IPS DF 6.9 (cell line): Measurements from ENCODE around the gene COL4A4.

ENCODE experiments used
- DNase-seq: peaks from one replicate; pipeline ENCODE4 v3.0.0-alpha.2; 2013; ENCODE audit warnings: low read depth, low spot score
- H3K27ac ChIP-seq: one replicate; pipeline ENCODE4 v1.5.1; 2013; ENCODE audit warnings: low read length, control low read depth
- H3K27me3 ChIP-seq: 2 replicates; pipeline ENCODE4 v1.6.1; 2013; ENCODE audit warnings: mild to moderate bottlenecking, low read length; ENCODE audit not compliant: control insufficient read depth, insufficient read depth
- H3K36me3 ChIP-seq: 2 replicates; pipeline ENCODE4 v1.6.1; 2013; ENCODE audit warnings: low read length; ENCODE audit not compliant: control insufficient read depth, insufficient read depth
- H3K4me1 ChIP-seq: 2 replicates; pipeline ENCODE4 v1.6.1; 2013; ENCODE audit warnings: low read length; ENCODE audit not compliant: control insufficient read depth, insufficient read depth
- H3K4me3 ChIP-seq: 2 replicates; pipeline ENCODE4 v1.5.1; 2013; ENCODE audit warnings: mild to moderate bottlenecking, low read length
- H3K9me3 ChIP-seq: 2 replicates; pipeline ENCODE4 v1.6.1; 2013; ENCODE audit warnings: low read length, inconsistent platforms; ENCODE audit not compliant: control insufficient read depth, insufficient read depth
- WGBS: extraction: QIAGEN DNeasy Blood & Tissue Kit; methylation state at CpG from one replicate; pipeline ENCODE4 v1.1.7; 2013; ENCODE audit warnings: mixed read lengths, missing lambda C conversion rate; ENCODE audit not compliant: insufficient read length, insufficient coverage; 5-methylcytosine and 5-hydroxymethylcytosine counted together

COL4A4 gene

GRCh38 chr2:227013330-227013729 lies 150.7 kb downstream of the COL4A4 start:
- no CpG with 5 or more reads among the region's 9 CpGs for WGBS
- Histone ChIP-seq H3K4me1 (no peaks in the 10 kb centered on the region), H3K4me3 (no peak overlapping the region), H3K36me3 (no peaks in the 10 kb centered on the region), H3K27ac (no peak overlapping the region), H3K9me3 (no peaks in the 10 kb centered on the region), H3K27me3 (no peaks in the 10 kb centered on the region)
- DNase-seq = no peak

- H3K27ac ChIP-seq = no peak overlapping the region
- H3K27me3 ChIP-seq = no peaks in the 10 kb centered on the region
- H3K4me1 ChIP-seq = no peaks in the 10 kb centered on the region
- WGBS = no CpG with 5 or more reads among the region's 3 CpGs
- no peaks in the 10 kb centered on the region for H3K36me3 ChIP-seq
- no peaks in the 10 kb centered on the region for H3K9me3 ChIP-seq
- no peak for DNase-seq
- H3K4me3 ChIP-seq = no peak overlapping the region
These were observed 153.6 kb downstream of the COL4A4 start for GRCh38 chr2:227010433-227010832.

GRCh38 chr2:227007940-227008339 lies 156.1 kb downstream of the COL4A4 start:
- DNase-seq = no peak
- Histone ChIP-seq H3K27me3 (no peaks in the 10 kb centered on the region), H3K4me1 (no peaks in the 10 kb centered on the region), H3K27ac (no peak overlapping the region), H3K4me3 (no peak overlapping the region), H3K9me3 (no peaks in the 10 kb centered on the region), H3K36me3 (no peaks in the 10 kb centered on the region)
- WGBS = no CpG with 5 or more reads among the region's 17 CpGs

GRCh38 chr2:227007148-227007547 lies 156.9 kb downstream of the COL4A4 start:
- Histone ChIP-seq H3K4me1 (no peaks in the 10 kb centered on the region), H3K27ac (no peak overlapping the region), H3K27me3 (no peaks in the 10 kb centered on the region), H3K4me3 (no peak overlapping the region), H3K36me3 (no peaks in the 10 kb centered on the region), H3K9me3 (no peaks in the 10 kb centered on the region)
- no peak for DNase-seq
- no CpG with 5 or more reads among the region's 9 CpGs for WGBS

- DNase-seq = no peak
- H3K4me1 ChIP-seq = no peaks in the 10 kb centered on the region
- H3K4me3 ChIP-seq = no peak overlapping the region
- no peaks in the 10 kb centered on the region for H3K36me3 ChIP-seq
- no peaks in the 10 kb centered on the region for H3K27me3 ChIP-seq
- WGBS = no CpG with 5 or more reads among the region's 16 CpGs
- H3K27ac ChIP-seq = no peak overlapping the region
- no peaks in the 10 kb centered on the region for H3K9me3 ChIP-seq
These were observed 157.7 kb downstream of the COL4A4 start for GRCh38 chr2:227006189-227006897.

GRCh38 chr2:227004482-227004881 lies 159.5 kb downstream of the COL4A4 start:
- no peak overlapping the region for H3K27ac ChIP-seq

GRCh38 chr2:227000123-227000522 lies 163.9 kb downstream of the COL4A4 start:
- Histone ChIP-seq H3K4me3 (no peak overlapping the region), H3K4me1 (no peaks in the 10 kb centered on the region), H3K27me3 (no peaks in the 10 kb centered on the region), H3K27ac (no peak overlapping the region), H3K36me3 (no peaks in the 10 kb centered on the region), H3K9me3 (no peaks in the 10 kb centered on the region)
- no CpG with 5 or more reads among the region's 2 CpGs for WGBS
- DNase-seq = no peak

More at GRCh38 chr2:227004482-227004881, 159.5 kb downstream of the COL4A4 start:
- no peak for DNase-seq
- WGBS = no CpG with 5 or more reads among the region's 6 CpGs
- H3K9me3 ChIP-seq = no peaks in the 10 kb centered on the region
- no peaks in the 10 kb centered on the region for H3K4me1 ChIP-seq
- no peaks in the 10 kb centered on the region for H3K36me3 ChIP-seq
- H3K27me3 ChIP-seq = no peaks in the 10 kb centered on the region
- H3K4me3 ChIP-seq = no peak overlapping the region

- no peak overlapping the region for H3K27ac ChIP-seq
- H3K4me1 ChIP-seq = no peaks in the 10 kb centered on the region
- H3K9me3 ChIP-seq = no peaks in the 10 kb centered on the region
- DNase-seq = no peak
- no CpG with 5 or more reads among the region's 2 CpGs for WGBS
- no peaks in the 10 kb centered on the region for H3K36me3 ChIP-seq
- H3K27me3 ChIP-seq = no peaks in the 10 kb centered on the region
- H3K4me3 ChIP-seq = no peak overlapping the region
These were observed 164.3 kb downstream of the COL4A4 start for GRCh38 chr2:226999661-227000060.

- WGBS = no CpG with 5 or more reads among the region's 15 CpGs
- Histone ChIP-seq H3K36me3 (no peaks in the 10 kb centered on the region), H3K4me1 (no peaks in the 10 kb centered on the region), H3K9me3 (no peaks in the 10 kb centered on the region), H3K27me3 (no peaks in the 10 kb centered on the region), H3K27ac (no peak overlapping the region), H3K4me3 (no peak overlapping the region)
- no peak for DNase-seq
These were observed 168.4 kb downstream of the COL4A4 start for GRCh38 chr2:226995625-226996041.

GRCh38 chr2:226994775-226995174 lies 169.2 kb downstream of the COL4A4 start:
- H3K4me1 ChIP-seq = no peaks in the 10 kb centered on the region
- no peak for DNase-seq
- no peaks in the 10 kb centered on the region for H3K27me3 ChIP-seq
- H3K9me3 ChIP-seq = no peaks in the 10 kb centered on the region
- no peaks in the 10 kb centered on the region for H3K36me3 ChIP-seq
- H3K27ac ChIP-seq = no peak overlapping the region
- no peak overlapping the region for H3K4me3 ChIP-seq
- no CpG with 5 or more reads among the region's 4 CpGs for WGBS

GRCh38 chr2:226993171-226993570 lies 170.8 kb downstream of the COL4A4 start:
- Histone ChIP-seq H3K4me1 (no peaks in the 10 kb centered on the region), H3K27ac (no peak overlapping the region), H3K9me3 (no peaks in the 10 kb centered on the region), H3K27me3 (no peaks in the 10 kb centered on the region), H3K36me3 (no peaks in the 10 kb centered on the region), H3K4me3 (no peak overlapping the region)
- DNase-seq = no peak
- no CpG with 5 or more reads among the region's 4 CpGs for WGBS
